MM.1S (cell line): ENCODE results near the gene FSIP1.

ENCODE experiments used
- DNase-seq: peaks from one replicate; pipeline ENCODE4 v3.0.0-alpha.2; 2015
- H2AFZ ChIP-seq: fragments of 300-600 bp; sonication (generic); 2 replicates; pipeline ENCODE4 v1.6.0; 2016; ENCODE audit warnings: antibody characterized with exemption, low read length
- H3F3A ChIP-seq: fragments of 300-600 bp; sonication (generic); 2 replicates; pipeline ENCODE4 v1.6.1; 2016; ENCODE audit warnings: mild to moderate bottlenecking, antibody characterized with exemption, low read length, moderate library complexity, mixed read lengths; ENCODE audit not compliant: insufficient read depth
- H3K27ac ChIP-seq: fragments of 300-600 bp; sonication (generic); 2 replicates; pipeline ENCODE4 v1.5.1; 2016; ENCODE audit warnings: mild to moderate bottlenecking, low read length
- H3K27me3 ChIP-seq: fragments of 300-600 bp; sonication (generic); replicated peaks from 2 replicates; pipeline ENCODE4 v1.6.0; 2016; ENCODE audit warnings: low read length; ENCODE audit not compliant: insufficient read depth
- H3K36me3 ChIP-seq: fragments of 300-600 bp; sonication (generic); replicated peaks from 2 replicates; pipeline ENCODE4 v1.6.1; 2016; ENCODE audit warnings: mild to moderate bottlenecking, low read length, mixed read lengths; ENCODE audit not compliant: insufficient read depth
- H3K4me1 ChIP-seq: fragments of 300-600 bp; sonication (generic); 2 replicates; pipeline ENCODE4 v1.6.1; 2016; ENCODE audit warnings: low read length, mixed read lengths
- H3K4me2 ChIP-seq: fragments of 300-600 bp; sonication (generic); 2 replicates; pipeline ENCODE4 v1.6.0; 2016; ENCODE audit warnings: low read depth, low read length
- H3K4me3 ChIP-seq: fragments of 300-600 bp; sonication (generic); 2 replicates; pipeline ENCODE4 v1.5.1; 2016; ENCODE audit warnings: low read length, mixed read lengths
- H3K79me2 ChIP-seq: fragments of 300-600 bp; sonication (generic); 2 replicates; pipeline ENCODE4 v1.6.1; 2016; ENCODE audit warnings: mixed run types, low read length, mixed read lengths
- H3K9ac ChIP-seq: fragments of 300-600 bp; sonication (generic); 2 replicates; pipeline ENCODE4 v1.6.1; 2016; ENCODE audit warnings: low read length, mixed read lengths
- H3K9me2 ChIP-seq: fragments of 300-600 bp; sonication (generic); replicated peaks from 2 replicates; pipeline ENCODE4 v1.6.1; 2016; ENCODE audit warnings: mild to moderate bottlenecking, low read length, mixed read lengths; ENCODE audit not compliant: insufficient read depth
- H3K9me3 ChIP-seq: fragments of 300-600 bp; sonication (generic); replicated peaks from 2 replicates; pipeline ENCODE4 v1.6.1; 2016; ENCODE audit warnings: mild to moderate bottlenecking, low read length, mixed read lengths; ENCODE audit not compliant: insufficient read depth
- H4K20me1 ChIP-seq: fragments of 300-600 bp; sonication (generic); 2 replicates; pipeline ENCODE4 v1.6.1; 2016; ENCODE audit warnings: mild to moderate bottlenecking, low read length, moderate library complexity, mixed read lengths; ENCODE audit not compliant: insufficient read depth
- EZH2 ChIP-seq: fragments of 300-600 bp; sonication (generic); optimal IDR thresholded peaks from 2 replicates; pipeline ENCODE3; 2017; ENCODE audit warnings: low read depth, mild to moderate bottlenecking, antibody characterized with exemption, low read length, mixed read lengths
- EZH2phosphoT487 ChIP-seq: fragments of 300-600 bp; sonication (generic); IDR thresholded peaks from 2 replicates; pipeline ENCODE4 v1.6.1; 2018; ENCODE audit warnings: antibody characterized with exemption, low read length
- TF ChIP-seq, protein P1 (sequence below): fragments of 300-600 bp; sonication (generic); IDR thresholded peaks from 2 replicates; pipeline ENCODE4 v1.5.1; 2016; ENCODE audit warnings: antibody characterized with exemption, low read length, mixed read lengths

The FSIP1 gene

GRCh38 chr15:39597336-39597735, 185.3 kb downstream of the FSIP1 start:
- TF ChIP-seq EZH2phosphoT487 (no peak), EZH2 (no peak)
- TF ChIP-seq, protein P1, sequence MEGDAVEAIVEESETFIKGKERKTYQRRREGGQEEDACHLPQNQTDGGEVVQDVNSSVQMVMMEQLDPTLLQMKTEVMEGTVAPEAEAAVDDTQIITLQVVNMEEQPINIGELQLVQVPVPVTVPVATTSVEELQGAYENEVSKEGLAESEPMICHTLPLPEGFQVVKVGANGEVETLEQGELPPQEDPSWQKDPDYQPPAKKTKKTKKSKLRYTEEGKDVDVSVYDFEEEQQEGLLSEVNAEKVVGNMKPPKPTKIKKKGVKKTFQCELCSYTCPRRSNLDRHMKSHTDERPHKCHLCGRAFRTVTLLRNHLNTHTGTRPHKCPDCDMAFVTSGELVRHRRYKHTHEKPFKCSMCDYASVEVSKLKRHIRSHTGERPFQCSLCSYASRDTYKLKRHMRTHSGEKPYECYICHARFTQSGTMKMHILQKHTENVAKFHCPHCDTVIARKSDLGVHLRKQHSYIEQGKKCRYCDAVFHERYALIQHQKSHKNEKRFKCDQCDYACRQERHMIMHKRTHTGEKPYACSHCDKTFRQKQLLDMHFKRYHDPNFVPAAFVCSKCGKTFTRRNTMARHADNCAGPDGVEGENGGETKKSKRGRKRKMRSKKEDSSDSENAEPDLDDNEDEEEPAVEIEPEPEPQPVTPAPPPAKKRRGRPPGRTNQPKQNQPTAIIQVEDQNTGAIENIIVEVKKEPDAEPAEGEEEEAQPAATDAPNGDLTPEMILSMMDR: no peak
- H3K27ac ChIP-seq: no peak overlapping the region
- no peak overlapping the region for H3K4me2 ChIP-seq
- no peaks in the 10 kb centered on the region for H3F3A ChIP-seq
- no peak overlapping the region for H2AFZ ChIP-seq
- H3K9me3 ChIP-seq: no peaks in the 10 kb centered on the region
- no peaks in the 10 kb centered on the region for H4K20me1 ChIP-seq
- H3K9me2 ChIP-seq: no peaks in the 10 kb centered on the region
- no peak for DNase-seq
- H3K36me3 ChIP-seq: no peaks in the 10 kb centered on the region
- H3K27me3 ChIP-seq: no peaks in the 10 kb centered on the region
- no peak overlapping the region for H3K4me3 ChIP-seq
- H3K9ac ChIP-seq: no peak overlapping the region
- H3K4me1 ChIP-seq: no peaks in the 10 kb centered on the region
- H3K79me2 ChIP-seq: no peaks in the 10 kb centered on the region

- no peak overlapping the region for H3K4me3 ChIP-seq
- H3K9me2 ChIP-seq: no peaks in the 10 kb centered on the region
- no peaks in the 10 kb centered on the region for H3K4me1 ChIP-seq
- H3K79me2 ChIP-seq: no peaks in the 10 kb centered on the region
- no peak overlapping the region for H3K9ac ChIP-seq
- H3F3A ChIP-seq: no peaks in the 10 kb centered on the region
- H4K20me1 ChIP-seq: no peaks in the 10 kb centered on the region
- H3K27me3 ChIP-seq: no peaks in the 10 kb centered on the region
- H3K36me3 ChIP-seq: no peaks in the 10 kb centered on the region
- DNase-seq: no peak
- TF ChIP-seq EZH2: no peak
- TF ChIP-seq EZH2phosphoT487: no peak
- TF ChIP-seq, protein P1: no peak
- H3K9me3 ChIP-seq: no peaks in the 10 kb centered on the region
- no peak overlapping the region for H3K27ac ChIP-seq
- no peak overlapping the region for H2AFZ ChIP-seq
- H3K4me2 ChIP-seq: no peak overlapping the region
Observed at GRCh38 chr15:39596358-39597051, 186.1 kb downstream of the FSIP1 start.

GRCh38 chr15:39595338-39596221, 187.1 kb downstream of the FSIP1 start:
- H2AFZ ChIP-seq: no peak overlapping the region
- H3K4me1 ChIP-seq: no peaks in the 10 kb centered on the region
- TF ChIP-seq EZH2: no peak
- TF ChIP-seq EZH2phosphoT487: no peak
- TF ChIP-seq, protein P1: no peak
- H3K9me2 ChIP-seq: no peaks in the 10 kb centered on the region
- H3K27ac ChIP-seq: no peak overlapping the region
- no peaks in the 10 kb centered on the region for H3K27me3 ChIP-seq
- no peaks in the 10 kb centered on the region for H3F3A ChIP-seq
- DNase-seq: no peak
- H3K79me2 ChIP-seq: no peaks in the 10 kb centered on the region
- H3K9ac ChIP-seq: no peak overlapping the region
- H3K4me2 ChIP-seq: no peak overlapping the region
- H4K20me1 ChIP-seq: no peaks in the 10 kb centered on the region
- H3K9me3 ChIP-seq: no peaks in the 10 kb centered on the region
- no peak overlapping the region for H3K4me3 ChIP-seq
- no peaks in the 10 kb centered on the region for H3K36me3 ChIP-seq
